Tibial nerve (tissue), 4 donors: Measurements from ENCODE around the gene PRDM5. TPM values are rescaled to one million over a fixed set of nuclear protein-coding genes. Genes with fewer than 3 reads are reported as not detected.

ENCODE experiments used
- DNase-seq, 2 donors: peaks; one replicate each; pipeline ENCODE4 v3.0.0-alpha.2; 2019; ENCODE audit warnings: low spot score in 2 of 2
- H3K27ac ChIP-seq, 4 donors: fragments of 200-600 bp; sonication (generic) in 3 of 4; one replicate each; pipeline ENCODE4 v1.5.1; 2017 to 2019; ENCODE audit warnings: mild to moderate bottlenecking in 1 of 4
- H3K27me3 ChIP-seq, 2 donors: fragments of 200-600 bp; sonication (generic) in 1 of 2; one replicate each; pipeline versions ENCODE4 v1.5.1 to v1.6.0; 2017 to 2019
- H3K36me3 ChIP-seq, 3 donors: fragments of 200-600 bp; sonication (generic); one replicate each; pipeline ENCODE4 v1.5.1; 2018 to 2019
- H3K4me1 ChIP-seq, 4 donors: fragments of 200-600 bp; sonication (generic) in 3 of 4; one replicate each; pipeline ENCODE4 v1.5.1; 2017 to 2019
- H3K4me3 ChIP-seq, 4 donors: fragments of 200-600 bp; sonication (generic) in 3 of 4; one replicate each; pipeline ENCODE4 v1.5.1; 2017 to 2019; ENCODE audit warnings: mild to moderate bottlenecking in 1 of 4, moderate library complexity in 1 of 4
- H3K9me3 ChIP-seq, 4 donors: fragments of 200-600 bp; sonication (generic) in 3 of 4; one replicate each; pipeline ENCODE4 v1.5.1; 2017 to 2019
- CTCF ChIP-seq, 5 experiments: fragments of 200-600 bp in 3 of 5; fragments of 450-650 bp in 2 of 5; sonication (generic) in 3 of 5; IDR thresholded peaks; one replicate each; pipeline ENCODE4 v1.5.1; 2016 to 2019; ENCODE audit warnings: antibody characterized with exemption in 5 of 5, mild to moderate bottlenecking in 3 of 5, moderate library complexity in 2 of 5
- EP300 ChIP-seq, 2 donors: sonication (generic); formaldehyde crosslinking; IDR thresholded peaks; one replicate each; pipeline ENCODE4 v1.6.1; 2017; ENCODE audit warnings: antibody characterized with exemption in 2 of 2, mild to moderate bottlenecking in 1 of 2
- POLR2A ChIP-seq, 2 donors: fragments of 450-650 bp; IDR thresholded peaks; one replicate each; pipeline ENCODE4 v1.6.1; 2017; ENCODE audit warnings: antibody characterized with exemption in 2 of 2, mild to moderate bottlenecking in 2 of 2, moderate library complexity in 2 of 2
- WGBS, 2 donors: methylation state at CpG; one replicate each; pipeline ENCODE4 v1.1.5; 2018; 5-methylcytosine and 5-hydroxymethylcytosine counted together
- total RNA-seq, 4 donors: library from RNA; depleted of rRNA; stranded (reverse); fragments of >200 nt; gene quantifications; one replicate each; pipeline ENCODE4 v1.1.0, GENCODE V29; 2016

The PRDM5 gene
- total RNA-seq, 4 donors from 2014 or later: 18.9 to 46.3 (median 31.1) TPM

- Histone ChIP-seq H3K4me1 (no peaks in the 10 kb centered on the region), H3K4me3 (no peak overlapping the region), H3K9me3 (peaks cover 0 to 23% (median 1%) of the 10 kb centered on the region in 4 donors), H3K27me3 (no peaks in the 10 kb centered on the region), H3K36me3 (peaks cover 0 to 35% (median 0%) of the 10 kb centered on the region in 3 donors), H3K27ac (no peak overlapping the region)
- 79 to 91% methylated on average over 2 of the region's 2 CpGs for WGBS, 2 donors
- no peak for DNase-seq
- TF ChIP-seq EP300 (IDR thresholded peaks at IDR 0.05): no peak
These were observed 110.3 kb downstream of the PRDM5 start for GRCh38 chr4:120812216-120812615.

GRCh38 chr4:120809518-120809917 lies 113.0 kb downstream of the PRDM5 start:
- Histone ChIP-seq H3K27ac (no peak overlapping the region), H3K27me3 (no peaks in the 10 kb centered on the region), H3K4me3 (no peak overlapping the region), H3K9me3 (peaks cover 0 to 33% (median 1%) of the 10 kb centered on the region in 4 donors), H3K4me1 (no peaks in the 10 kb centered on the region), H3K36me3 (peaks cover 0 to 57% (median 0%) of the 10 kb centered on the region in 3 donors)
- TF ChIP-seq CTCF (IDR thresholded peaks at IDR 0.05): no peak
- no peak for TF ChIP-seq EP300 (IDR thresholded peaks at IDR 0.05)
- no peak for TF ChIP-seq POLR2A (IDR thresholded peaks at IDR 0.05)
- DNase-seq: no peak
- 100% methylated on average over 1 of the region's 1 CpG for WGBS, 2 donors

- TF ChIP-seq EP300 (IDR thresholded peaks at IDR 0.05): no peak
- no peak for TF ChIP-seq POLR2A (IDR thresholded peaks at IDR 0.05)
- no peak for TF ChIP-seq CTCF (IDR thresholded peaks at IDR 0.05)
- Histone ChIP-seq H3K4me3 (no peak overlapping the region), H3K36me3 (peaks cover 0 to 57% (median 0%) of the 10 kb centered on the region in 3 donors), H3K27me3 (no peaks in the 10 kb centered on the region), H3K27ac (no peak overlapping the region), H3K9me3 (peaks cover 0 to 33% (median 1%) of the 10 kb centered on the region in 4 donors), H3K4me1 (no peaks in the 10 kb centered on the region)
- no peak for DNase-seq
- WGBS, 2 donors: 93 to 99% methylated on average over 14 to 20 of the region's 24 CpGs
These were observed 113.9 kb downstream of the PRDM5 start for GRCh38 chr4:120808475-120809141.

GRCh38 chr4:120801137-120801758 lies 121.3 kb downstream of the PRDM5 start:
- Histone ChIP-seq H3K27ac (no peak overlapping the region), H3K9me3 (peaks cover 0 to 3% (median 0%) of the 10 kb centered on the region in 4 donors), H3K36me3 (peaks cover 0 to 34% (median 0%) of the 10 kb centered on the region in 3 donors), H3K4me1 (no peaks in the 10 kb centered on the region), H3K4me3 (no peak overlapping the region), H3K27me3 (no peaks in the 10 kb centered on the region)
- 50 to 56% methylated on average over 5 of the region's 5 CpGs for WGBS, 2 donors
- DNase-seq: no peak
- TF ChIP-seq EP300 (IDR thresholded peaks at IDR 0.05) (no peak), POLR2A (IDR thresholded peaks at IDR 0.05) (no peak), CTCF (IDR thresholded peaks at IDR 0.05) (no peak)

GRCh38 chr4:120798570-120798969 lies 124.0 kb downstream of the PRDM5 start:
- no peaks in the 10 kb centered on the region for H3K4me1 ChIP-seq
- WGBS, 2 donors: 63 to 78% methylated on average over 3 of the region's 3 CpGs
- no peaks in the 10 kb centered on the region for H3K27me3 ChIP-seq
- H3K4me3 ChIP-seq: no peak overlapping the region
- TF ChIP-seq EP300 (IDR thresholded peaks at IDR 0.05): no peak
- TF ChIP-seq POLR2A (IDR thresholded peaks at IDR 0.05): no peak
- TF ChIP-seq CTCF (IDR thresholded peaks at IDR 0.05): no peak
- H3K9me3 ChIP-seq: no peaks in the 10 kb centered on the region
- DNase-seq: no peak
- no peak overlapping the region for H3K27ac ChIP-seq
- peaks cover 0 to 17% (median 0%) of the 10 kb centered on the region in 3 donors for H3K36me3 ChIP-seq
